ENCODE data around the gene TMEM169. TPM values are rescaled to one million over a fixed set of nuclear protein-coding genes. Genes with fewer than 3 reads are reported as not detected.

The TMEM169 gene
- polyA plus RNA-seq, 1 experiment = 0.16 TPM

DNA sequence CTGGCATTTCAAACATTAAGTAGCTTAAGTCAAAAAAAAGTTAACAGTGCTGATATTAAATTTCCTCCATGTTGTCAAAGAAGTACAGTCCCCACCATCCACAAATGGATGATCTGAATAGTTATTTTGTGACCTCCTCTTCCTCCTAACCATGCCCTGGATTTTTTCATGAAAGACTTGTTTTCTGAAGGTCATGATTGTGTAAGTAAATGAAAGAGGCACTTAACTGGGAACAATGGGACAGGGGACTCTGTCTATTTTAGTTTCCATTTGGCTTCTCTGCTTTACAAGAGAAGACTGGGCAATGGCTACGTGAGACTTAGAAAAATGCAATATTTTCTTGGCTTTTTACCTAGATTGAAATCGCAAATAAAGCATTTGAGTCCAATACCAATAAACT lies 32.3 kb upstream of the TMEM169 start:
- Histone ChIP-seq H3K27me3 (ENCODE audit: control insufficient read depth, insufficient read depth, low read length) (no peaks in the 10 kb centered on the region), H3K4me3 (ENCODE audit: low read depth, low read length) (no peak overlapping the region), H3K27ac (ENCODE audit: low read depth, low read length) (no peak overlapping the region), H3K9me3 (ENCODE audit: control insufficient read depth, insufficient read depth, low read length) (no peaks in the 10 kb centered on the region)
- TF ChIP-seq, protein P1, sequence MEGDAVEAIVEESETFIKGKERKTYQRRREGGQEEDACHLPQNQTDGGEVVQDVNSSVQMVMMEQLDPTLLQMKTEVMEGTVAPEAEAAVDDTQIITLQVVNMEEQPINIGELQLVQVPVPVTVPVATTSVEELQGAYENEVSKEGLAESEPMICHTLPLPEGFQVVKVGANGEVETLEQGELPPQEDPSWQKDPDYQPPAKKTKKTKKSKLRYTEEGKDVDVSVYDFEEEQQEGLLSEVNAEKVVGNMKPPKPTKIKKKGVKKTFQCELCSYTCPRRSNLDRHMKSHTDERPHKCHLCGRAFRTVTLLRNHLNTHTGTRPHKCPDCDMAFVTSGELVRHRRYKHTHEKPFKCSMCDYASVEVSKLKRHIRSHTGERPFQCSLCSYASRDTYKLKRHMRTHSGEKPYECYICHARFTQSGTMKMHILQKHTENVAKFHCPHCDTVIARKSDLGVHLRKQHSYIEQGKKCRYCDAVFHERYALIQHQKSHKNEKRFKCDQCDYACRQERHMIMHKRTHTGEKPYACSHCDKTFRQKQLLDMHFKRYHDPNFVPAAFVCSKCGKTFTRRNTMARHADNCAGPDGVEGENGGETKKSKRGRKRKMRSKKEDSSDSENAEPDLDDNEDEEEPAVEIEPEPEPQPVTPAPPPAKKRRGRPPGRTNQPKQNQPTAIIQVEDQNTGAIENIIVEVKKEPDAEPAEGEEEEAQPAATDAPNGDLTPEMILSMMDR (IDR thresholded peaks at IDR 0.05; ENCODE audit: low read depth, low read length) = no peak
- CTCF ChIA-PET = interaction anchor here (0.6 to 3.3 kb wide), 3 partner anchors 16 to 780 kb away, joined by 3 to 24 read pairs (median 11); no protein-coding TSS in a partner anchor
- DNase-seq (ENCODE audit: low read depth, low spot score) = no peak
- POLR2A ChIA-PET = no interaction called here

DNA sequence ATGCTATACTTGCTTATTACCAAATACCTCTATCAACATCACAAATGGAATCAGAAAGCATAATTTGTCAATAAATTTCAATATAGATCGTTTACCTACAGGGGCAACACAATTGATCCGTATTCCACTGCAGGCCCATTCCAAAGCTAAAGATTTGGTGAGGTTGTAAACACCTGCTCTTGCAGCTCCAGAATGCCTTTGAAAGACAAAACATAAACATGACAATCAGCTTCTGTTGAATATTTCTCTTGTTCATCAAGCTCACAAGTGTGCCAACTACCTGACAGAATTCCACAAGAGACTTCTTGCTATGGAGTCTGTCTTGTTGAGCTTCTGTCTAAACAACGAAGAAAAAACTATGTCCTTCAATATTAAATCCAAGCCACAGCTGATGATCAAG lies 30.4 kb upstream of the TMEM169 start:
- H3K27me3 ChIP-seq (ENCODE audit: control insufficient read depth, insufficient read depth, low read length) = no peaks in the 10 kb centered on the region
- H3K4me3 ChIP-seq (ENCODE audit: low read depth, low read length) = no peak overlapping the region
- H3K27ac ChIP-seq (ENCODE audit: low read depth, low read length) = no peak overlapping the region
- TF ChIP-seq, protein P1 (IDR thresholded peaks at IDR 0.05; ENCODE audit: low read depth, low read length) = no peak
- no peak for DNase-seq (ENCODE audit: low read depth, low spot score)
- H3K9me3 ChIP-seq (ENCODE audit: control insufficient read depth, insufficient read depth, low read length) = no peaks in the 10 kb centered on the region
- POLR2A ChIA-PET = no interaction called here
- CTCF ChIA-PET = interaction anchor here (1.0 kb wide), 1 partner anchor 28 kb away, joined by 4 read pairs; no protein-coding TSS in a partner anchor

DNA sequence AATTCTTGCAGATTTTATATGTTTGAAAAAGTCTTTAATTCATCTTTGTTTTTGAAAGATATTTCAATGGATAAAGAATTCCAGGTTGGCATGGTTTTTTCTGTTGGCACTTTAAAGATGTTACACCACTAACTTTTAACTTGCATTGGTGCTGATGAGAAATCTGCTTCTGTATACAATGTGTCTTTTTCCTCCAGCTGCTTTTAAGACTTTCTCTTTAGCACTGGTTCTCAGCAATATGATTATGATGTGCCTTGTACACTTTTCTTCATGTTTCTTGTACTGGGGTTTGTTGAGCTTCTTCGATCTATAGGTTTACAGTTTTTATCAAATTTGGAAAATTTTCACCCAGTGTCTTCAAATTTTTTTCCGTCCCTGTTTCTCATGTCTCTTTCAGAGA lies 29.3 kb upstream of the TMEM169 start:
- H3K27me3 ChIP-seq (ENCODE audit: control insufficient read depth, insufficient read depth, low read length) = no peaks in the 10 kb centered on the region
- no peak for DNase-seq (ENCODE audit: low read depth, low spot score)
- ChIA-PET CTCF (interaction anchor here (1.0 kb wide), 1 partner anchor 29 kb away, joined by 4 read pairs; no protein-coding TSS in a partner anchor), POLR2A (no interaction called here)
- no peaks in the 10 kb centered on the region for H3K9me3 ChIP-seq (ENCODE audit: control insufficient read depth, insufficient read depth, low read length)
- TF ChIP-seq, protein P1 (IDR thresholded peaks at IDR 0.05; ENCODE audit: low read depth, low read length) = no peak
- H3K27ac ChIP-seq (ENCODE audit: low read depth, low read length) = no peak overlapping the region
- no peak overlapping the region for H3K4me3 ChIP-seq (ENCODE audit: low read depth, low read length)

DNA sequence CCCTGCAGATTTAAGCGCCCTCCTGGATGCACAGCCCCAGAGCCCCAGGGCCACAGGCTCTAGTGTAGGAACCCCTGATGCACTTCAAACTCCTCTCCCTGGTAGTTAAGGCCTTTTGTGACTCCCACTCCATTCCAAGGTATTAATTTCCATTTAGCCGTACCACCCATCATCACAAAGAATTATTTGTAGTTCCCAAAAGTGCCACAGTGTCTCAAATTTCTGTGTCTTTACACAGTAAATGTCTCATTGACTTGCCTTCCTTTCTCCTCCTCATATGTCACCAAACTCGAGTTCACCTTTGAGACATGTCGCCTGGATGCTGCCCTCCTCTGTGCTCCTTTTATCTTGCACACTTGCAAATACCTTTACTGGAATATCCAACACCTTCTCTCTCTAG lies 26.0 kb upstream of the TMEM169 start:
- Histone ChIP-seq H3K27ac (ENCODE audit: low read depth, low read length) (no peak overlapping the region), H3K4me3 (ENCODE audit: low read depth, low read length) (no peak overlapping the region), H3K27me3 (ENCODE audit: control insufficient read depth, insufficient read depth, low read length) (no peaks in the 10 kb centered on the region), H3K9me3 (ENCODE audit: control insufficient read depth, insufficient read depth, low read length) (no peaks in the 10 kb centered on the region)
- CTCF ChIA-PET = interaction anchor here (0.8 kb wide), 1 partner anchor 22 kb away, joined by 5 read pairs; no protein-coding TSS in a partner anchor
- TF ChIP-seq, protein P1 (IDR thresholded peaks at IDR 0.05; ENCODE audit: low read depth, low read length) = no peak
- POLR2A ChIA-PET = no interaction called here
- DNase-seq (ENCODE audit: low read depth, low spot score) = no peak

DNA sequence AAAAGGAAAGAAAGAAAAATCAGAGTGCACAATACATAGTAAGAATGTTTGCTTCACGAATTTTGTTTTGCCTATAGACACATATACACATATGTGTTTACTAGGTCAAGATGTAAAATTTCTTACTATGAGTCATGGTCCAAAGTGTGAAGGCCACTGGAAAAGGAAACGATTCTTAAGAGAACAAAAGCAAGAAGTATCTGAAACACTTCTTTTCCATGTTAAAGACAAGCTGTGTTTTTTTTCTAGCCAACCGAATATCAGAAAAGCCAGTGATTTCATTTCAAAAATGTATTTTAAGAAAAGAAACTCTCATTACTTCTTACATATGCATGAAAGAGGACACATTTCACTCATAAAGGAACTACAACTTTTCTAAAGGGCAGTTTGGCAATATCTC lies 25.0 kb upstream of the TMEM169 start:
- Histone ChIP-seq H3K4me3 (ENCODE audit: low read depth, low read length) (no peak overlapping the region), H3K27me3 (ENCODE audit: control insufficient read depth, insufficient read depth, low read length) (no peaks in the 10 kb centered on the region), H3K27ac (ENCODE audit: low read depth, low read length) (no peak overlapping the region), H3K9me3 (ENCODE audit: control insufficient read depth, insufficient read depth, low read length) (no peaks in the 10 kb centered on the region)
- ChIA-PET CTCF (no interaction called here), POLR2A (no interaction called here)
- TF ChIP-seq, protein P1 (IDR thresholded peaks at IDR 0.05; ENCODE audit: low read depth, low read length) = no peak
- DNase-seq (ENCODE audit: low read depth, low spot score) = no peak

Measured in AG04450 (cell line).